WERI-Rb-1 (cell line): ENCODE results near the gene PIEZO2.

Source experiments
- DNase-seq: peaks from one replicate; pipeline ENCODE4 v3.0.0-alpha.2; 2020
- H3K27ac ChIP-seq: fragments of 250-450 bp; sonication (Bioruptor Pico); 2 replicates; pipeline ENCODE4 v1.5.1; 2020; ENCODE audit warnings: mild to moderate bottlenecking, moderate library complexity
- H3K27me3 ChIP-seq: fragments of 250-450 bp; sonication (Bioruptor Pico); 2 replicates; pipeline ENCODE4 v1.5.1; 2021; ENCODE audit warnings: mild to moderate bottlenecking, low read depth, moderate library complexity; ENCODE audit not compliant: insufficient read depth, severe bottlenecking
- H3K36me3 ChIP-seq: fragments of 250-450 bp; sonication (Bioruptor Pico); 2 replicates; pipeline ENCODE4 v1.5.1; 2020; ENCODE audit warnings: mild to moderate bottlenecking, moderate library complexity
- H3K4me3 ChIP-seq: 2 replicates; pipeline ENCODE4 v1.5.1; 2011; ENCODE audit warnings: low read depth, mild to moderate bottlenecking, control low read depth, low read length
- H3K9me3 ChIP-seq: fragments of 250-450 bp; sonication (Bioruptor Pico); 2 replicates; pipeline ENCODE4 v1.5.1; 2021; ENCODE audit warnings: mild to moderate bottlenecking, moderate library complexity; ENCODE audit not compliant: severe bottlenecking
- CTCF ChIP-seq: IDR thresholded peaks from 2 replicates; pipeline ENCODE4 v1.5.1; 2011; ENCODE audit warnings: low read depth, mild to moderate bottlenecking, control low read depth, inconsistent platforms, low read length

The PIEZO2 gene

GRCh38 chr18:10890022-10890421 lies 259.3 kb downstream of the PIEZO2 start:
- Histone ChIP-seq H3K4me3 (no peak overlapping the region), H3K36me3 (no peaks in the 10 kb centered on the region), H3K9me3 (no peaks in the 10 kb centered on the region), H3K27me3 (peaks cover 3% of the 10 kb centered on the region), H3K27ac (peak overlapping the region; percentile 22; the same call in 1 of the 2 replicates)
- no peak for DNase-seq
- no peak for TF ChIP-seq CTCF

- DNase-seq = no peak
- H3K27ac ChIP-seq = no peak overlapping the region
- H3K36me3 ChIP-seq = no peaks in the 10 kb centered on the region
- TF ChIP-seq CTCF = no peak
- H3K27me3 ChIP-seq = no peaks in the 10 kb centered on the region
- no peaks in the 10 kb centered on the region for H3K9me3 ChIP-seq
- H3K4me3 ChIP-seq = no peak overlapping the region
These were observed 270.7 kb downstream of the PIEZO2 start for GRCh38 chr18:10878703-10879102.

GRCh38 chr18:10877987-10878386 lies 271.4 kb downstream of the PIEZO2 start:
- no peak for DNase-seq
- Histone ChIP-seq H3K4me3 (no peak overlapping the region), H3K36me3 (no peaks in the 10 kb centered on the region), H3K9me3 (no peaks in the 10 kb centered on the region), H3K27ac (no peak overlapping the region), H3K27me3 (no peaks in the 10 kb centered on the region)
- no peak for TF ChIP-seq CTCF

GRCh38 chr18:10875811-10876210 lies 273.6 kb downstream of the PIEZO2 start:
- Histone ChIP-seq H3K9me3 (no peaks in the 10 kb centered on the region), H3K36me3 (no peaks in the 10 kb centered on the region), H3K27me3 (peaks cover 7% of the 10 kb centered on the region), H3K4me3 (no peak overlapping the region), H3K27ac (no peak overlapping the region)
- TF ChIP-seq CTCF = no peak
- DNase-seq = no peak

GRCh38 chr18:10872304-10872703 lies 277.1 kb downstream of the PIEZO2 start:
- Histone ChIP-seq H3K27me3 (peaks cover 16% of the 10 kb centered on the region), H3K27ac (no peak overlapping the region), H3K9me3 (no peaks in the 10 kb centered on the region), H3K4me3 (no peak overlapping the region), H3K36me3 (no peaks in the 10 kb centered on the region)
- no peak for TF ChIP-seq CTCF
- no peak for DNase-seq

GRCh38 chr18:10864722-10865121 lies 284.6 kb downstream of the PIEZO2 start:
- peaks cover 6% of the 10 kb centered on the region for H3K27me3 ChIP-seq
- no peak overlapping the region for H3K4me3 ChIP-seq
- H3K27ac ChIP-seq = no peak overlapping the region
- DNase-seq = no peak
- TF ChIP-seq CTCF = no peak
- no peaks in the 10 kb centered on the region for H3K36me3 ChIP-seq
- H3K9me3 ChIP-seq = no peaks in the 10 kb centered on the region
